COLO829 (cell line): Measurements from ENCODE around the gene ALDH3A2.

Experiments used
- DNase-seq: peaks from one replicate; pipeline ENCODE4 v3.0.0; 2012; ENCODE audit warnings: low spot score

Gene ALDH3A2

DNA sequence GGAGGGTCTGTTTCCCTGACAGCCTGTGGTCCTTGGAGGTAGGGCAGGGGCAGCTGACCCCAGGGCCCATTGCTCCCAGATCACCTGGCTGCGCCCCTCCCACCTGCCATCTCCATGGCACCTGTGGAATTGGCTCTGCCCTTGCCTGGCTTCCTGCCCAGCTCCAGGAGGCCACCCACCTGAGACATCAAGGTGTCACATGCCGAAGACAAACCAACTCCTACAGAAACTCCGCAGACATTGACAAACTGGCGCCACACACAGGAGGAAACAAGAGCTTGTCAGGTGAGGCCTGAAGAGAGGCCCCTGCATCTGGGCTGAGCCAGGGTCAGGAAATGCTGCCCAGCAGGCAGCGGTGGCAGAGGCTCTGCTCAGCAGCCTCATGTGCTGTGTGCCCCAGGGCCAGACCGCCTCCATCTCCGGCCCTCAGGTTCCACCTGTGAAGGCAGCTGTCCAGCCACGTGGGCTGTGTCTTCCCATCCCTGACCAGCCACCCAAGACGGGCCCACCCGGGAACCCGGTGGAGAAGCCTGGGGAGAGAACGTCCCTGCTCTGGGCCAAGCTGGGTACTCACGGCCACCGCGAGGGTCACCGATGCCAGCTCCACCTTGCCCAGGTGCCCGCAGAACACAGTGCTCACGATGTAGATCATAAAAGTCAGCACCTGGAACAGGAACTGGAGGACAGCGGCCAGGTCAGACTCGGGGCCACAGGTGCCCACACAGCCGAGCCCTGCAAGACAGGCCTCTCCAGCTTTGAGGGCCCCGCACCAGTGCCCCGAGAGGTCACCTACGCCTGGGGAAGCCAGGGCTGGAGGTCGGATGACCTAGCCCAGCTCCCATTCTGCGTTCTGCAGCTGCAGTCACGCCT is 66.2 kb downstream of the ALDH3A2 start:
- no peak for DNase-seq

DNA sequence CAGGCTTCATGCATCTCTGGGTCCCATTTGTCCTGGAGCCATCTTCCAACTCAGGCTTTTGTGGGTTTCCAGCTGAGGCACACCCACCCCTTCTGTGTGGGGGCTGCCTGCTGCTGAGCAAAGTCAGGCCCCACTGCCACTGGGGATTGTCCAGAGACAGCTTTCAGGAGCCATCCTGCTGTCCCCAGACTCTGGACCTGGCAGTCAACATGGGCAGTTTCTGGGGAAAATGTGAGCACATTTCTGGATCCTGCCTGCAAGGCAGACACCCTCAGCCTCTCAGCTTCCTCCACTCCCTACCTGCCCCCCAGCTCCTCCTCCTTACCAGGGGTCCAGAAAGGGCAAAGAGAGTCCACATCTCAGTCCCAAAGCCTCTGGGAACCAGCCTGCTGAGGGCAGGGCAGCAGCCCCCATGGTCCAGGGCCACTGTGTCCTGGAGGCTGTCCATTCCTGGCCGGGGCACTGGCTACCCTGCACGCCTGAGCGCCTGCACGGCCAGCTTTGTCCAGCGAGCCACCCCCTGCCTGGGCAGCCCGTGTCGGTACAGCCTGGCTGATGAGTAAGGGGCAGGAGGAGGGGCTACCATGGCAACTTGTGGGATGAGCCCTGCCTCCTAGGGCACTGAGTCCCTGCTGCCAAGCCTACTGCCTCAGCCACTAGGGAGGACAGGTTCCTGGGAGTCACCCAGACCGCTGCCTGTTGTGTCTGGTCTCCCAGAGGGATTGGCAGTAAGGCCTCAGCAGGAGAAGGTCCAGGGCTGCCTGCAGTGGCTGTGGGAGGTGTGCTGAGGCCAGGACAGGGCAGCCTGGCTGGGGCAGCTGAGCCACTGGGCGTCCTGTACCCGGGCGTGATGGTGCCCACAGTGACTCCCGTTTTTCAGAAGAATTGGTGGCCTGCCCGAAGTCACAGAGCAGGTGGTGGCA is 67.8 kb downstream of the ALDH3A2 start, which contains the start of gene SLC47A2:
SLC47A2 (minus strand) TSS at position 477 of the 923 bp plus-strand sequence; CDS start at position 448, 29 bp downstream.
- no peak for DNase-seq

DNA sequence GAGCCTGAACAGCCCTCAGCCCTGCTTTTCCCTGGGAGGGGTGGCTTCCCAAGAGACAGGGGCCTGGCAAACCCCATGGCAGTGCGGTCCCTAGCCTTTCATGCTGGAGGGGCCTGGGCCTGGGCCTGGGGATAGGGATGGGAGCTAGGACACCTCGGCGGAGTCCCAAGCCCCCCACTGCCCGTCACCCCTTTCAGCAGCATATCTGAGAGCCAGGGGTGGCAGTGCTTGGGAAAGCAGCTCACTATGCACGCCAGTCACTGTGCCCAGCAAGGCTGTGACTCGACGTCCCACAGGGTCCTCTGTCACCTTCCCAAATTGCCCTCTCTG is 68.4 kb downstream of the ALDH3A2 start:
- DNase-seq = no peak

DNA sequence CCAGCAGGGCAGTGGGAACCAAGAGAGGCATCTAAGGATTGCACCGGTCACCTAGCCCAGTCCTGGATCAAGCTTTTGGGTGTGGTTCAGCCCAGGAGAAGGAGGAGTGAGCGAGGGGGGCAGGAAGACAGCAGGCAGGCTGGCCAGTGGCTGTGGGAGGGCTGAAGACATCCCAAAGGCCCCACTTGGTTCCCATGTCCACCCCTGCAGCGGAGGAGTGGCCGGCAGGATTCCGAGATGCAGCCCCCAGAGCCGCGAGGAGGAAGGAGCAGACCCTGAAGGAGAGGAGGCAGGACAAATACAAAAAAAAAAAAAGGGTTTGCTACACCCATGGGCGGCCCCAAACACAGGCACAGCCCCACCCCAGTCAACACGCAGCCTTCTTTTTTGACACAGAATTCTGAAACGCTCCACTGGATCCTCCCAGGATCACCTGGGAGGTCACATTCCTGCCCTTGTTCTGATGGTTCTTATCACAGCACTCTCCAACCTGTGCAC is 68.9 kb downstream of the ALDH3A2 start:
- no peak for DNase-seq

DNA sequence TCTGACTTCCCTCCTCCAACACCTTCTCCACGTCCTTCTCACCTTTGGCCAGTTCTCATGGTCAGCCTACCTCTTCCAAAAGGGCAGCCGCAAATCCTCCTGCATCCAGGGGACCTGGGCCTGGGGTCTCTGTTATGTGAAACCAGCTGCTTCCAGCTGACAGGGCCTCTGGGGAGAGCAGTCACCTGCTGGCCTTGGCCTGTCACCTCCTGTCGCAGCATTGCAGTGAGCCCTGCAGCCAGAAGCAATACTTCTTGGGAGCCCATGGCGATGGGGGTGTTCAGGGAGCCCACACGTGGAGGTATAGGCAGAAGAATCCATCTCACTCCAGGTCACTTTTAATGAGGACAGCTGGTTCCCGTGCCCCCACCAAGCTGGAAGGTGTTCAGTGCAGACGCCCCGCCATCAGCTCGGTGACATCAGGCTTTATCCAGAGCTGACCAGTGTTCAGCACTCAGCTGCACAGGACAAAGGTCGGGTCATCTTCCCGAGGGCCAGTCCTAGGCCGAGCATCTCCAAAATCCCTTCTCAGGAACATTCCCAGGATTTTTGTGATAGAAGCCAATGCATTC is 69.6 kb downstream of the ALDH3A2 start:
- no peak for DNase-seq

DNA sequence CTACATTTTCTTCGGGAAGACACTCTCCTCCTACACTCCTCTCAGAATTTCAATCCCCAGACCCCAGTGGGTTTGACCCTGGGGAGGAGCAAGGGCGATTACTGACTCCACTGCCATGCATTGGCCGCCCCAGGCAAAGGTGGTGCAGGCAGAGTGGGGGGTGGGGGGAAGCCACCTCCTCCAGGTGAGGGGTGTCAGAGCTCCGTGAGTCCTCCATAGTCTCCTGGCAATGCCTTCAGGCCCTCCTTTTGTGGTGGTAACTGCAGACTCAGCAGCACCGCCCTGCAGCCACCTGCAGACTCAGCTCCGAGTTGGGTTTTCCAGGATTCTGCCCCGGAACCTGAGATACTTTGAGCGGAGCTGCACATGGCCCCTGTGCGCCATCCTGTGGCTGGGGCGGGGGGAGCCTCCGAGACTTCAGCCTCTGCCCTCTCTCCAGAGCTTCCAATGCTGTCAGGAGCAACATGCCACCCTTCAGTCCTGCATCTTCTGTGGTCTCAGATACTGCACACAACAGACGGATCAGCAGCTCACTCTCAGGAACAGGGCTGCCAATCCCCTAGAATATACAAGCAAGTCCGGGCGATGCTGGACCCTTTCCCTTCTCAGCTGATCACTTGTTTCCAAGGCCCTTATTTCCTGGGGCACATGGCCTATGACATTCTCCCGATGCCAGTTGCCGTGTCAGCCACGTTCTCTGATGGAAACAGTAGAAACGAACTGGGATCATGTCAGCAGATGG is 70.2 kb downstream of the ALDH3A2 start:
- DNase-seq = no peak

DNA sequence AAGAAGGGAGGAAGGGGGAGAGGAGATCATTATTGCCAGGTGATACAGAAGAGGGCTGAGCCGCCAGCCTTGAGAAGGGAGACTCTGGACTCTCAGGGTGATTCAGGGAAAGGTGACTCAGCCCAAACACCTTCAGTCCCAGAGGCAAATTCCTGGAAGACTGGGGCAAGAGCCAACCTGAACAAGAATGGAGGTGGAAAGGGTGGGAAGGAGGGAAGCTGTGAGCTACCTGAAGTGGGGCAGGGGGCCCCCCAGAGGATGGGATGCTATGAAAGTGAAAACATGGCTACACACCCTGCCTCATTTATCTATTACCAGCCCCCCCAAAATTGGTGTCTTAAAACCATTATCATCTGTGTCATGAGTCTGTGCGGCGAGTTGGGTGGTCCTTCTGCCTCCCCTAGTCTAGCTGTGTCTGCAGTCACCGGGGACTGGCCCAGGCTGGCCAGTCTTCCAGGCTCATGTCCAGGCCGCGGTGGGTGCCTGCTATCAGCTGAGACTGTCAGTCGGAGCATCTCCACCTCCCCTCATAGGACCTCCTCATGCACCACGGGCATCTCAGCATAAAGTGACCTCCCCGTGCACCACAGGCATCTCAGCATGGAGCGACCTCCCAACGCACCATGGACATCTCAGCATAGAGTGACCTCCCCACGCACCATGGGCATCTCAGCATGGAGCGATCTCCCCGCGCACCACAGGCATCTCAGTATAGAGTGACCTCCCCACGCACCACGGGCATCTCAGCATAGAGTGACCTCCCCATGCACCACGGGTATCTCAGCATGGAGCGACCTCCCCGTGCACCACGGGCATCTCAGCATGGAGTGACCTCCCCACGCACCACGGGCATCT is 71.0 kb downstream of the ALDH3A2 start:
- DNase-seq = no peak

DNA sequence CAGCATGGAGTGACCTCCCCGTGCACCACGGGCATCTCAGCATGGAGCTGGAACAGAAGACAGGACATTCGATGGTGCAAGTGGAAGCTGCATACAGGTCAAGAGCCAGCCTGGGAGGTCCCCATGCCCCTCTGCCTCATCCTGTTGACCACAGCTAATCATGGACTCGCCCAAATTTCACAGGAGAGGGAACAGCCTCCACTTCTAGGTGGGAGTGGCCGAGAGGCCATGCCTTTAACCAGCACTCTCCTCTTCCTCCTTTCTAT is 71.6 kb downstream of the ALDH3A2 start:
- no peak for DNase-seq

DNA sequence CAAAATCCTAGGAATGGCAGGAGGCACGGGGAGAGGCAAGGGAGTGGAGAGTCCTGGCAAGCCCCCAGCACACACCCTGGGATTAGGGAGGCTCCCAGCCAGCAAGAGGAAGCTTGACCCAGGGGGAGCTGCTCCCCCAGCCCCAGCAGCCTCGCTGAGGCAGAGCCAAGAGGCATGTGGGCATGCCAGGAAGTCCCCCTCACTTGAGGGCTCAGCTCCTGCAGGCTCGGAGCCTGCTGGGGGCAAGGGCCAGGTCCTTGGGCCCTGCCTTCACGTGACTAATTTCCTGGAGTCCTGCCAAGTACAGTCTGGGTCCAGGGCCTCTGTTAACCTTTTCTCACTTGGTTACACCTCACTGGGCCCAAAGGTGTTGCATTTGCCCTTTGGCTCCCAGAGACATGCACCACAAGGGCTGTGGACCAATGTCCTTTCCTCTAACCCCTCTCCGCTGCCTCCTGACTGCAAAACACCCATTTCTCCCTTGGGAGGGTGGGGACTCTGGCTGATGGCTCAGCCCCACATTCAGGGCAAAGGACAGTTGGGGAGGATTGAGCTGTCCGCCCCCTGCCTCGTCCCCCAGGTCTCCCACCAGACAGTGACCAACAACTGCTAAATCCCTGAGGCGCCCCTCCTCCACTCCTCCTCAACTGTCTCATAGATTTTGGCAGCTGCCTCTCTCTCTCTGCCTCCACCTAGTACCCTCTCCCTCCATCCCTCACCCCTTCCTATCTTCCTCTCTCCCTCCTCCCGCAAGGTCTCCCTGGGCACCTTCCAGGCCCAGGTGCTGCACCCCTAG is 72.3 kb downstream of the ALDH3A2 start:
- DNase-seq = no peak

DNA sequence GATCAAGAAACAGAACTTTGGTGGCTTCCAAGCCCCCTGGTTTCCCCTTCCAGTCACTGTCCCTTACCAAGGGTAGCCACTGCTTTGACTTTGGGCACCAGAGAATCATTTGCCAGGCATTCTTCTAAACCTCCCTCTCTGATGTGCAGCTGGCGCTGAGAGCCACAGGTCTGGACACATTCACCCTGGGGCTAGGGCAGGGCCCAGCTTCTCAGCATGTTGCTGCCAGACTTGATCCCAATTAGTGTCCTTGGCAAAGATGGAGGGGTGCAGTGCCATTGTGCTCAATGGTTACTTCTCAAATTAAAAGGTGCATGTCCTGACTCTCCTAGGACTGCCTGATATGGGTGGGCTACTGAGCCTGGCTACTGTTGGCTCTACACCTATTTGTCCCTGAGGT is 75.4 kb downstream of the ALDH3A2 start:
- DNase-seq = no peak

DNA sequence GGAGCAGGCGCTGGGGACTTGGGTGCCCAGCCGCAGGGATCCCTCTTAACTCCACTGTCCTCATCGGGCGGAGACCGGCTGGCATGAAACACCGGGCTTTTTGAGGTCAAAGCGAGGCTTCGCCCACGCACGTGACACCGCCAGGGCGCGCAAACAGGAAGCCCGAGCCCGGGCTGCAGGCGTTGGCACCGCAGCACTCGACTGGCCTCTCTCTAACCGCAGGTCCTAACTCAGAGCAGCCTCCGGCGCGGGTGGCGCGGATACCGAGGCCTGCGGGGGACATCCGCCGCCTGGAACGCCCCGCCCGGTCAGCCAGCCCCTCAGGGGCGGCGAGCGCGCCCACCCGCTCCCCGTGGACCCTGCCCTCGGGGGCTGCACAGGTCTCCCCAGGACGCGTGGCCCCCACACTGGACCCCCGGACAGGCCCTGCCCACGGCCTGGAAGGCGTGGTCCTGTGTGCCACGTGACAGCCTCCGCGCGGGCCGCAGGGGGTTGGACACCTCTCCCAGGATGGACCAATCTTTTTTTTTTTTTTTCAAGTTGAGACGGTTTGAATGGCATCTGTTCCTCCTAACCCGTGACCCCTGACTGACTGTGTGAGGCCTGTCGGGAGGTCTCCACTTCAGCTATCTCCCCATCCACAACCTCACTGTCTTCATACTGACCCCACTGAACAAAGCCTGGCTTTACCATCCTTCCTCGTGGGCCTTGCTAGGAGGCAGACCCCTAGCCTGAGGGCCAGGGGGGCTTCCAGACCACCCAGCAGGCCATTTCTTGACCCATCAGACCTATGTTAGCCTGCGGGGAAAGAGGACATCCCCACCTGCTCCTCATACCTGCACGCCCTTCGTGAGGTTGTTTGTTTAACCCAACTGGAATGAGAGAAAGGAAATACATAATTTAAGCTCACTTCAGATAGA is 76.2 kb downstream of the ALDH3A2 start:
- DNase-seq = peak; percentile 41

DNA sequence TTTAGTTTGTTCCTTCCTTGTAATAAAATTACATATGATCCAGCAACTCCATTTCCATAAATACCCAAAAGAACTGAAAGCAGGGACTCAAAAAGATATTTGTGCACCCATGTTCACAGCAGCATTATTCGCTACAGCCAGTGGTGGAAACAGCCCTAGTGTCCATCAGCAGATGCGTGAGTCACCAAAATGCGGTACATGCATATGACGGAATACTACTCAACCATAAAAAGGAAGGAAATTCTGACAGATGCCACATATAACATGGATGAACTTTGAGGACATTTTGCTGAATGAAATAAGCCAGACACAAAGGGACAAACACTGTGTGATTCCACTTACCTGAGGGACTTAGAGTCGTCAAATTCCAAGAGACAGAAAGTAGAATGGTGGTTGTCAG is 76.9 kb downstream of the ALDH3A2 start:
- no peak for DNase-seq

DNA sequence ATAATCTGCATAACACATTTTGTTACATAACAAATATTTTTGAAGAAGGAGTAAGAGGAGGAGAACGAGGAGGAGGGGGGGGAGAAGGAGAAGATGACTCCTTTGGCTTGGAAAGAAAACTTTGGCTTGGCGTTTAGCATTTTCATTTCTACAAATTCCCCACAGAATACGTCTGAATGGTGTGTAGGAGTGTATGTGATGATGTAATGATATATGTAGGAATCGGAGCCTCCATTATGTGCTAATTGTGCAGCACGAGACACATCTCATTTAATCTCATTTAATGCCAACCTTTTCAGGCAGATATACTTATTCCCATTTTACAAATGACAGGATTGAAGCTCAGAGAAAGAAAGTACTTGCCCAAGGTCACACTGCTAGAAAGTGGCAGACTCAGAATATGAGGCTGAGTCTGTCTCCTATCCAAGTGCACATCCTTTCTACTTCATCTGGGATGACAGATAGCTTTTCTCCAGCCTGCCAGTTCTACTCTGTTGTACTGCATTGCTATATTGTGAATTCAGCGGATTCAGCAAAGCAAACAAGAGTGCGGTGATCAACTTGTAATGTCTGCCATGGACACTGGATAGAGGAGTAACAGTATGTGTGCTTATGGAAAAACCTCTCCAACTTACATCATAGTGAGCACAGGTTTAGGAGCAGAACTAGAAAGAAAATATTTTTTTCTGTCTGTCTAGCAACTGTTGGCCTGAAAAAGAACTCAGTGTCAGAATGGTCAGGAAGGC is 78.3 kb downstream of the ALDH3A2 start:
- no peak for DNase-seq
